ENCODE data around the gene ATP4B.

ATP4B gene

GRCh38 chr13:113655346-113656002 is 2.5 kb downstream of the ATP4B start (continued):
- TF ChIP-seq ZBTB11 (tag by site-specific recombination; conservative IDR thresholded peaks at IDR 0.05; ENCODE audit: low read depth) = no peak
- no peak for TF ChIP-seq YY2 (tag by site-specific recombination; IDR thresholded peaks at IDR 0.05)
- no peak for TF ChIP-seq ZNF501 (tag by site-specific recombination; IDR thresholded peaks at IDR 0.05)
- TF ChIP-seq ZNF555 (tag by site-specific recombination; conservative IDR thresholded peaks at IDR 0.05) = no peak
- TF ChIP-seq KLF8 (tag by site-specific recombination; IDR thresholded peaks at IDR 0.05) = no peak
- no peak for TF ChIP-seq ZNF350 (tag by site-specific recombination; IDR thresholded peaks at IDR 0.05)
- TF ChIP-seq ZNF621 (tag by site-specific recombination; IDR thresholded peaks at IDR 0.05) = no peak
- TF ChIP-seq RBAK (tag by site-specific recombination; IDR thresholded peaks at IDR 0.05) = no peak
- TF ChIP-seq SETDB1 (IDR thresholded peaks at IDR 0.05; ENCODE audit: insufficient read length, low read length) = no peak
- no peak for TF ChIP-seq ZNF138 (tag by site-specific recombination; IDR thresholded peaks at IDR 0.05; ENCODE audit: borderline replicate concordance)
- no peak for TF ChIP-seq ZNF488 (tag by site-specific recombination; IDR thresholded peaks at IDR 0.05)

- no peaks in the 10 kb centered on the region for H3K9me3 ChIP-seq (ENCODE audit: control insufficient read depth, insufficient read depth, low read depth, low read length)
- ChIA-PET POLR2A (no interaction called here), CTCF (no interaction called here)
- H3K27ac ChIP-seq (ENCODE audit: extremely low read depth, low read depth, low read length) = no peak overlapping the region
- no peaks in the 10 kb centered on the region for H3K36me3 ChIP-seq (ENCODE audit: control insufficient read depth in 2 of 2, insufficient read depth in 1 of 2, low read length in 2 of 2)
- peaks cover 3% of the 10 kb centered on the region; the same call in 1 of the 2 replicates for H3K4me1 ChIP-seq (ENCODE audit: control insufficient read depth, insufficient read depth, low read length)
- TF ChIP-seq ZNF610 (tag by site-specific recombination; IDR thresholded peaks at IDR 0.05; ENCODE audit: borderline replicate concordance) (no peak), ZNF596 (tag by site-specific recombination; IDR thresholded peaks at IDR 0.05) (no peak), ZNF16 (tag by site-specific recombination; IDR thresholded peaks at IDR 0.05; ENCODE audit: low read depth) (no peak), ZNF558 (tag by site-specific recombination; IDR thresholded peaks at IDR 0.05) (no peak), ZBTB8A (tag by site-specific recombination; IDR thresholded peaks at IDR 0.05) (no peak), ZNF132 (tag by site-specific recombination; IDR thresholded peaks at IDR 0.05; ENCODE audit: borderline replicate concordance) (no peak)
- H3K4me3 ChIP-seq (ENCODE audit: low read depth, low read length) = no peak overlapping the region
Measured at GRCh38 chr13:113654591-113655345, 3.2 kb downstream of the ATP4B start.

GRCh38 chr13:113654175-113654560 is 3.8 kb downstream of the ATP4B start:
- peaks cover 3% of the 10 kb centered on the region; the same call in 1 of the 2 replicates for H3K4me1 ChIP-seq (ENCODE audit: control insufficient read depth, insufficient read depth, low read length)
- no peak overlapping the region for H3K27ac ChIP-seq (ENCODE audit: extremely low read depth, low read depth, low read length)
- ChIA-PET CTCF (no interaction called here), POLR2A (no interaction called here)
- no peaks in the 10 kb centered on the region for H3K9me3 ChIP-seq (ENCODE audit: control insufficient read depth, insufficient read depth, low read depth, low read length)
- H3K4me3 ChIP-seq (ENCODE audit: low read depth, low read length) = no peak overlapping the region
- no peaks in the 10 kb centered on the region for H3K36me3 ChIP-seq (ENCODE audit: control insufficient read depth in 2 of 2, insufficient read depth in 1 of 2, low read length in 2 of 2)
- TF ChIP-seq ZNF10 (tag by site-specific recombination; IDR thresholded peaks at IDR 0.05) (no peak), ZNF514 (tag by site-specific recombination; IDR thresholded peaks at IDR 0.05) (no peak), ZNF248 (tag by site-specific recombination; IDR thresholded peaks at IDR 0.05) (no peak), ZNF335 (tag by site-specific recombination; conservative IDR thresholded peaks at IDR 0.05) (no peak), ZNF138 (tag by site-specific recombination; IDR thresholded peaks at IDR 0.05; ENCODE audit: borderline replicate concordance) (no peak), KLF10 (tag by site-specific recombination; IDR thresholded peaks at IDR 0.05) (no peak), REPIN1 (tag by site-specific recombination; IDR thresholded peaks at IDR 0.05; ENCODE audit: low read depth) (no peak), AEBP2 (tag by site-specific recombination; IDR thresholded peaks at IDR 0.05; ENCODE audit: borderline replicate concordance) (no peak), ZNF660 (tag by site-specific recombination; IDR thresholded peaks at IDR 0.05) (no peak), ZNF114 (tag by site-specific recombination; IDR thresholded peaks at IDR 0.05) (no peak), ZNF2 (tag by site-specific recombination; IDR thresholded peaks at IDR 0.05) (no peak), ZFP41 (tag by site-specific recombination; IDR thresholded peaks at IDR 0.05; ENCODE audit: borderline replicate concordance) (no peak)
